Rectal smooth muscle tissue (tissue), 1 donor: ENCODE results near the gene PSMD12.
"Not testable (repeated sequence)": the region's sequence is repeated elsewhere in the genome, so short reads cannot be mapped to it uniquely, and the experiment has no call there.

Source experiments
- H3K27ac ChIP-seq: one replicate; pipeline ENCODE4 v1.7.0; 2013; ENCODE audit warnings: low read depth, low read length, inconsistent platforms
- H3K27me3 ChIP-seq: one replicate; pipeline ENCODE4 v1.7.0; 2013; ENCODE audit warnings: low read length; ENCODE audit not compliant: control insufficient read depth, insufficient read depth
- H3K36me3 ChIP-seq: one replicate; pipeline ENCODE4 v1.7.0; 2013; ENCODE audit warnings: low read length; ENCODE audit not compliant: control insufficient read depth, insufficient read depth
- H3K4me1 ChIP-seq: one replicate; pipeline ENCODE4 v1.7.0; 2013; ENCODE audit warnings: low read length; ENCODE audit not compliant: control insufficient read depth, insufficient read depth
- H3K4me3 ChIP-seq: one replicate; pipeline ENCODE4 v1.7.0; 2013; ENCODE audit warnings: low read length
- H3K9ac ChIP-seq: one replicate; pipeline ENCODE4 v1.7.0; 2013; ENCODE audit warnings: low read length

Gene PSMD12

GRCh38 chr17:67364847-67365737, 1.3 kb downstream of the PSMD12 start:
- H3K27ac ChIP-seq: peak overlapping the region; percentile 93
- H3K9ac ChIP-seq: peak overlapping the region; percentile 91
- H3K27me3 ChIP-seq: no peaks in the 10 kb centered on the region
- peak overlapping the region; percentile 82 for H3K4me3 ChIP-seq
- peaks cover 6% of the 10 kb centered on the region for H3K4me1 ChIP-seq
- no peaks in the 10 kb centered on the region for H3K36me3 ChIP-seq

GRCh38 chr17:67362173-67362572, 4.2 kb downstream of the PSMD12 start:
- Histone ChIP-seq H3K27me3 (no peaks in the 10 kb centered on the region), H3K27ac (no peak overlapping the region), H3K9ac (no peak overlapping the region), H3K4me1 (peaks cover 6% of the 10 kb centered on the region), H3K36me3 (peaks cover under 1% of the 10 kb centered on the region), H3K4me3 (no peak overlapping the region)

- H3K36me3 ChIP-seq: peaks cover 5% of the 10 kb centered on the region
- H3K27me3 ChIP-seq: no peaks in the 10 kb centered on the region
- H3K27ac ChIP-seq: no peak overlapping the region
- no peak overlapping the region for H3K9ac ChIP-seq
- peaks cover 6% of the 10 kb centered on the region for H3K4me1 ChIP-seq
- no peak overlapping the region for H3K4me3 ChIP-seq
These were observed 5.5 kb downstream of the PSMD12 start for GRCh38 chr17:67360880-67361279.

- H3K4me3 ChIP-seq: no peak overlapping the region
- H3K9ac ChIP-seq: no peak overlapping the region
- peaks cover 4% of the 10 kb centered on the region for H3K4me1 ChIP-seq
- peaks cover 5% of the 10 kb centered on the region for H3K36me3 ChIP-seq
- H3K27me3 ChIP-seq: no peaks in the 10 kb centered on the region
- no peak overlapping the region for H3K27ac ChIP-seq
These were observed 6.2 kb downstream of the PSMD12 start for GRCh38 chr17:67359960-67360791.

- Histone ChIP-seq H3K27ac (no peak overlapping the region), H3K4me1 (no peaks in the 10 kb centered on the region), H3K9ac (no peak overlapping the region), H3K27me3 (no peaks in the 10 kb centered on the region), H3K36me3 (peaks cover 8% of the 10 kb centered on the region), H3K4me3 (no peak overlapping the region)
These were observed 7.8 kb downstream of the PSMD12 start for GRCh38 chr17:67358612-67359011.

- no peak overlapping the region for H3K9ac ChIP-seq
- H3K27ac ChIP-seq: no peak overlapping the region
- H3K36me3 ChIP-seq: peaks cover 16% of the 10 kb centered on the region
- H3K4me1 ChIP-seq: no peaks in the 10 kb centered on the region
- no peak overlapping the region for H3K4me3 ChIP-seq
- H3K27me3 ChIP-seq: no peaks in the 10 kb centered on the region
These were observed 12.3 kb downstream of the PSMD12 start for GRCh38 chr17:67353929-67354574.

GRCh38 chr17:67353161-67353560, 13.2 kb downstream of the PSMD12 start:
- Histone ChIP-seq H3K4me3 (no peak overlapping the region), H3K36me3 (peaks cover 21% of the 10 kb centered on the region), H3K27ac (no peak overlapping the region), H3K27me3 (no peaks in the 10 kb centered on the region), H3K4me1 (no peaks in the 10 kb centered on the region), H3K9ac (no peak overlapping the region)

- Histone ChIP-seq H3K4me3 (no peak overlapping the region), H3K27me3 (no peaks in the 10 kb centered on the region), H3K27ac (no peak overlapping the region), H3K9ac (no peak overlapping the region), H3K36me3 (peaks cover 29% of the 10 kb centered on the region), H3K4me1 (no peaks in the 10 kb centered on the region)
These were observed 17.0 kb downstream of the PSMD12 start for GRCh38 chr17:67349420-67349819.

- no peaks in the 10 kb centered on the region for H3K27me3 ChIP-seq
- no peak overlapping the region for H3K4me3 ChIP-seq
- no peak overlapping the region for H3K27ac ChIP-seq
- no peak overlapping the region for H3K9ac ChIP-seq
- no peaks in the 10 kb centered on the region for H3K4me1 ChIP-seq
- peaks cover 28% of the 10 kb centered on the region for H3K36me3 ChIP-seq
These were observed 18.6 kb downstream of the PSMD12 start for GRCh38 chr17:67347826-67348225.

GRCh38 chr17:67343237-67343636, 23.1 kb downstream of the PSMD12 start:
- Histone ChIP-seq H3K27ac (no peak overlapping the region), H3K4me1 (no peaks in the 10 kb centered on the region), H3K4me3 (no peak overlapping the region), H3K27me3 (no peaks in the 10 kb centered on the region), H3K36me3 (peaks cover 21% of the 10 kb centered on the region), H3K9ac (no peak overlapping the region)

- not testable (repeated sequence) for H3K27ac ChIP-seq, H3K36me3 ChIP-seq, H3K9ac ChIP-seq, H3K4me1 ChIP-seq, H3K27me3 ChIP-seq, H3K4me3 ChIP-seq
These were observed 28.0 kb downstream of the PSMD12 start for GRCh38 chr17:67338353-67338752.

GRCh38 chr17:67336859-67337258, 29.5 kb downstream of the PSMD12 start:
- no peaks in the 10 kb centered on the region for H3K4me1 ChIP-seq
- H3K27ac ChIP-seq: no peak overlapping the region
- no peaks in the 10 kb centered on the region for H3K27me3 ChIP-seq

More at GRCh38 chr17:67336859-67337258, 29.5 kb downstream of the PSMD12 start:
- no peak overlapping the region for H3K9ac ChIP-seq
- H3K4me3 ChIP-seq: no peak overlapping the region
- H3K36me3 ChIP-seq: peaks cover 5% of the 10 kb centered on the region
